Esophagus squamous epithelium (tissue), 4 donors: ENCODE results near the gene SEMA4D.

Source experiments
- POLR2A ChIP-seq, 4 donors: fragments of 450-650 bp; IDR thresholded peaks; one replicate each; pipeline ENCODE4 v1.6.1; 2017; ENCODE audit warnings: antibody characterized with exemption in 4 of 4, mild to moderate bottlenecking in 4 of 4, moderate library complexity in 3 of 4
- TF ChIP-seq, protein P1 (sequence below), 6 experiments: fragments of 450-650 bp in 4 of 6; fragments of 200-600 bp in 2 of 6; sonication (generic) in 2 of 6; IDR thresholded peaks; one replicate each; pipeline ENCODE4 v1.5.1; 2016 to 2019; ENCODE audit warnings: antibody characterized with exemption in 6 of 6, mild to moderate bottlenecking in 4 of 6, moderate library complexity in 4 of 6

DNA sequence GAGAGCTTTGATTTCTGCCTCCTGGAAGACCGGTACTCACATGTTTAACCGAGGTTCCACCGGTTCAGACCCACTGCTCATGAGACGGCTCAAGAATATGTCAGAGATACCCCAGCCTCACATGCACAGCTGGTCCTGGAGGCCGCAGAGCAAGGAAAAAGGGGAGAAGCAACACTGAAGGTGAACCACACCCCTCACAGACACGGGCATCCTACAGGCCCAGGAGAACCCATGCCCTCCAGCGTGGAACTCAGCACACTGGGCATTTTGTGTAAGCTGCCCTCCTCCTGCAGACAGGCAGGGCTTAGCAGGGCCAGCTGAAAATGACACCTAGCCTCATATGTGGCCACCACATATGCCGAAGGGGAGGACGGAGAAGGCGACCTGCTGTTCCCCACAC lies 37.4 kb downstream of the SEMA4D start:
- TF ChIP-seq, protein P1, sequence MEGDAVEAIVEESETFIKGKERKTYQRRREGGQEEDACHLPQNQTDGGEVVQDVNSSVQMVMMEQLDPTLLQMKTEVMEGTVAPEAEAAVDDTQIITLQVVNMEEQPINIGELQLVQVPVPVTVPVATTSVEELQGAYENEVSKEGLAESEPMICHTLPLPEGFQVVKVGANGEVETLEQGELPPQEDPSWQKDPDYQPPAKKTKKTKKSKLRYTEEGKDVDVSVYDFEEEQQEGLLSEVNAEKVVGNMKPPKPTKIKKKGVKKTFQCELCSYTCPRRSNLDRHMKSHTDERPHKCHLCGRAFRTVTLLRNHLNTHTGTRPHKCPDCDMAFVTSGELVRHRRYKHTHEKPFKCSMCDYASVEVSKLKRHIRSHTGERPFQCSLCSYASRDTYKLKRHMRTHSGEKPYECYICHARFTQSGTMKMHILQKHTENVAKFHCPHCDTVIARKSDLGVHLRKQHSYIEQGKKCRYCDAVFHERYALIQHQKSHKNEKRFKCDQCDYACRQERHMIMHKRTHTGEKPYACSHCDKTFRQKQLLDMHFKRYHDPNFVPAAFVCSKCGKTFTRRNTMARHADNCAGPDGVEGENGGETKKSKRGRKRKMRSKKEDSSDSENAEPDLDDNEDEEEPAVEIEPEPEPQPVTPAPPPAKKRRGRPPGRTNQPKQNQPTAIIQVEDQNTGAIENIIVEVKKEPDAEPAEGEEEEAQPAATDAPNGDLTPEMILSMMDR (IDR thresholded peaks at IDR 0.05): no peak
- no peak for TF ChIP-seq POLR2A (IDR thresholded peaks at IDR 0.05)
